ENCODE results near the gene CCNB1IP1. TPM values are rescaled to one million over a fixed set of nuclear protein-coding genes. Genes with fewer than 3 reads are reported as not detected.

The CCNB1IP1 gene
- polyA plus RNA-seq, 1 of the 3 experiments (the other 2 are of a cell fraction): 35.4 TPM

DNA sequence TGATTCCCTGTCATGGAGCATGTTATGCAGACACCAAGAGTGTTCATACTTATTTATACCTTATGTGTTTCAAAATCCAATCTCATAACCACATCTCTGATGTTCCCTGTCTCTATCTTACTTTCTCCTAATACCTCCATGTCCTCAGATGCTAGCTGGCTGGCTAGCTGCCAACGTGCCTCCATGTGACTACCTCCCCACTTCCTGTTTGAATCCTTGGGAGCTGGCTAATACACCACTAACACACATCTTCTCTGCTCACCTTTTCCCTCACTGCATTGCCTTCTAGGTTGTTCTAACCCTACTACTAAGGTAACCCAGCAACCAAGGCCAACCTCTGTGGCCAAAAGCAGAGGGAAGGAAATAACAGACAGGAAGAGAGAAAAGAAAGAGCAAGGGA lies 54.7 kb downstream of the CCNB1IP1 start:
- Histone ChIP-seq H4K20me1 (ENCODE audit: insufficient read depth) (no peaks in the 10 kb centered on the region), H3K9me2 (0 out of 2 replicates have a peak, but pooled peaks cover 5% of the 10 kb centered on the region), H3K4me2 (no peak overlapping the region), H2AFZ (ENCODE audit: low read depth) (no peak overlapping the region), H3K9me3 (0 out of 2 replicates have a peak, but pooled peaks cover 9% of the 10 kb centered on the region), H3K4me1 (ENCODE audit: control insufficient read depth in 1 of 2, insufficient read depth in 2 of 2, low read depth in 1 of 2, low read length in 1 of 2) (peaks cover 0 to 2% of the 10 kb centered on the region in 2 experiments; a peak in 1 of 4 replicates), H3K27ac (ENCODE audit: low read depth in 2 of 2, low read length in 1 of 2) (no peak overlapping the region), H3K4me3 (ENCODE audit: low read depth in 2 of 2, low read length in 1 of 2) (no peak overlapping the region), H3K9ac (no peak overlapping the region), H3K79me2 (ENCODE audit: insufficient read depth) (no peaks in the 10 kb centered on the region), H3F3A (replicated peaks; ENCODE audit: insufficient read depth) (no peaks in the 10 kb centered on the region), H3K27me3 (ENCODE audit: insufficient read depth) (no peaks in the 10 kb centered on the region), H3K36me3 (replicated peaks in 1 of 2; ENCODE audit: control insufficient read depth in 1 of 2, insufficient read depth in 2 of 2, low read length in 1 of 2) (peaks cover 0 to 5% of the 10 kb centered on the region in 2 experiments)
- ChIA-PET CTCF (interaction anchor here (0.9 to 1.3 kb wide), 2 partner anchors 27 to 170 kb away, joined by 3 read pairs; partner anchors contain the start of gene TTC5), POLR2A (no interaction called here)
- DNase-seq: peak; percentile 7
- no peak for TF ChIP-seq MEF2A (IDR thresholded peaks at IDR 0.05; ENCODE audit: borderline replicate concordance, low read depth)
- TF ChIP-seq, protein P1, sequence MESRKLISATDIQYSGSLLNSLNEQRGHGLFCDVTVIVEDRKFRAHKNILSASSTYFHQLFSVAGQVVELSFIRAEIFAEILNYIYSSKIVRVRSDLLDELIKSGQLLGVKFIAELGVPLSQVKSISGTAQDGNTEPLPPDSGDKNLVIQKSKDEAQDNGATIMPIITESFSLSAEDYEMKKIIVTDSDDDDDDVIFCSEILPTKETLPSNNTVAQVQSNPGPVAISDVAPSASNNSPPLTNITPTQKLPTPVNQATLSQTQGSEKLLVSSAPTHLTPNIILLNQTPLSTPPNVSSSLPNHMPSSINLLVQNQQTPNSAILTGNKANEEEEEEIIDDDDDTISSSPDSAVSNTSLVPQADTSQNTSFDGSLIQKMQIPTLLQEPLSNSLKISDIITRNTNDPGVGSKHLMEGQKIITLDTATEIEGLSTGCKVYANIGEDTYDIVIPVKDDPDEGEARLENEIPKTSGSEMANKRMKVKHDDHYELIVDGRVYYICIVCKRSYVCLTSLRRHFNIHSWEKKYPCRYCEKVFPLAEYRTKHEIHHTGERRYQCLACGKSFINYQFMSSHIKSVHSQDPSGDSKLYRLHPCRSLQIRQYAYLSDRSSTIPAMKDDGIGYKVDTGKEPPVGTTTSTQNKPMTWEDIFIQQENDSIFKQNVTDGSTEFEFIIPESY (IDR thresholded peaks at IDR 0.05; ENCODE audit: borderline replicate concordance, low read depth): no peak
- TF ChIP-seq, protein P2, sequence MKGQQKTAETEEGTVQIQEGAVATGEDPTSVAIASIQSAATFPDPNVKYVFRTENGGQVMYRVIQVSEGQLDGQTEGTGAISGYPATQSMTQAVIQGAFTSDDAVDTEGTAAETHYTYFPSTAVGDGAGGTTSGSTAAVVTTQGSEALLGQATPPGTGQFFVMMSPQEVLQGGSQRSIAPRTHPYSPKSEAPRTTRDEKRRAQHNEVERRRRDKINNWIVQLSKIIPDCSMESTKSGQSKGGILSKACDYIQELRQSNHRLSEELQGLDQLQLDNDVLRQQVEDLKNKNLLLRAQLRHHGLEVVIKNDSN (IDR thresholded peaks at IDR 0.05; ENCODE audit: borderline replicate concordance, low read depth): peak; percentile 43; the same call in 1 of the 2 replicates
- WGBS (ENCODE audit: low lambda C conversion rate): 19% methylated on average over 1 of the region's 1 CpG

DNA sequence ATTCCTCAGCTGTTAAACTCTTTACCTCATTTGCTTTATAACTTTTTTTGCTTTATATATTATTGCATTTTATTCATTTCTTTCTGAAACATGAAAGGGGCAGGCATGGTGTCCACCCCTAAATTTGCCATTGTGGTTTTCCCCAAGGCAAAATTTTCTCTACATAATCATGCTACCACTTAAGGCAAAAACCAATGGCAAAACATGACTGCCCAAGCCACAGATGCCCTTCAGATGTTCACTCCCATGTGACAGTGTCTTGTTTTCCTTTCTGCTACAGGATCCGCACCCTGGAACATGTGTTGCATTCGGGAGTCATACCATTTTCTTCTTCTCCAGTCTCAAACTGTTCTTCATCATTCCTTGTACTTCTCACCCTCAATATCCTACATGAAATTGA lies 55.7 kb downstream of the CCNB1IP1 start:
- H3K36me3 ChIP-seq (replicated peaks in 1 of 2; ENCODE audit: control insufficient read depth in 1 of 2, insufficient read depth in 2 of 2, low read length in 1 of 2): peaks cover 0 to 5% of the 10 kb centered on the region in 2 experiments
- H3K4me1 ChIP-seq (ENCODE audit: control insufficient read depth in 1 of 2, insufficient read depth in 2 of 2, low read depth in 1 of 2, low read length in 1 of 2): peaks cover 0 to 2% of the 10 kb centered on the region in 2 experiments; a peak in 1 of 4 replicates
- TF ChIP-seq NRF1 (IDR thresholded peaks at IDR 0.05; ENCODE audit: low read depth, low read length) (no peak), SIN3A (IDR thresholded peaks at IDR 0.05; ENCODE audit: borderline replicate concordance, low read depth, low read length) (no peak), GATA2 (CRISPR knock-in tag; IDR thresholded peaks at IDR 0.05) (no peak), ELF1 (IDR thresholded peaks at IDR 0.05) (no peak), MEF2A (IDR thresholded peaks at IDR 0.05; ENCODE audit: borderline replicate concordance, low read depth) (no peak), RXRA (IDR thresholded peaks at IDR 0.05; ENCODE audit: borderline replicate concordance, low read depth) (no peak), TCF12 (IDR thresholded peaks at IDR 0.05) (no peak), FOXM1 (IDR thresholded peaks at IDR 0.05; ENCODE audit: low read depth) (no peak), FOSL2 (IDR thresholded peaks at IDR 0.05; ENCODE audit: borderline replicate concordance, low read depth) (no peak), YY1 (IDR thresholded peaks at IDR 0.05; ENCODE audit: low read depth) (no peak), POLR2AphosphoS5 (IDR thresholded peaks at IDR 0.05; ENCODE audit: low read depth, low read length) (no peak), MXI1 (IDR thresholded peaks at IDR 0.05; ENCODE audit: low read depth, low read length) (no peak)
- TF ChIP-seq, protein P2 (IDR thresholded peaks at IDR 0.05; ENCODE audit: borderline replicate concordance, low read depth): no peak
- TF ChIP-seq, protein P3, sequence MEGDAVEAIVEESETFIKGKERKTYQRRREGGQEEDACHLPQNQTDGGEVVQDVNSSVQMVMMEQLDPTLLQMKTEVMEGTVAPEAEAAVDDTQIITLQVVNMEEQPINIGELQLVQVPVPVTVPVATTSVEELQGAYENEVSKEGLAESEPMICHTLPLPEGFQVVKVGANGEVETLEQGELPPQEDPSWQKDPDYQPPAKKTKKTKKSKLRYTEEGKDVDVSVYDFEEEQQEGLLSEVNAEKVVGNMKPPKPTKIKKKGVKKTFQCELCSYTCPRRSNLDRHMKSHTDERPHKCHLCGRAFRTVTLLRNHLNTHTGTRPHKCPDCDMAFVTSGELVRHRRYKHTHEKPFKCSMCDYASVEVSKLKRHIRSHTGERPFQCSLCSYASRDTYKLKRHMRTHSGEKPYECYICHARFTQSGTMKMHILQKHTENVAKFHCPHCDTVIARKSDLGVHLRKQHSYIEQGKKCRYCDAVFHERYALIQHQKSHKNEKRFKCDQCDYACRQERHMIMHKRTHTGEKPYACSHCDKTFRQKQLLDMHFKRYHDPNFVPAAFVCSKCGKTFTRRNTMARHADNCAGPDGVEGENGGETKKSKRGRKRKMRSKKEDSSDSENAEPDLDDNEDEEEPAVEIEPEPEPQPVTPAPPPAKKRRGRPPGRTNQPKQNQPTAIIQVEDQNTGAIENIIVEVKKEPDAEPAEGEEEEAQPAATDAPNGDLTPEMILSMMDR (IDR thresholded peaks at IDR 0.05): no peak
- TF ChIP-seq, protein P4, sequence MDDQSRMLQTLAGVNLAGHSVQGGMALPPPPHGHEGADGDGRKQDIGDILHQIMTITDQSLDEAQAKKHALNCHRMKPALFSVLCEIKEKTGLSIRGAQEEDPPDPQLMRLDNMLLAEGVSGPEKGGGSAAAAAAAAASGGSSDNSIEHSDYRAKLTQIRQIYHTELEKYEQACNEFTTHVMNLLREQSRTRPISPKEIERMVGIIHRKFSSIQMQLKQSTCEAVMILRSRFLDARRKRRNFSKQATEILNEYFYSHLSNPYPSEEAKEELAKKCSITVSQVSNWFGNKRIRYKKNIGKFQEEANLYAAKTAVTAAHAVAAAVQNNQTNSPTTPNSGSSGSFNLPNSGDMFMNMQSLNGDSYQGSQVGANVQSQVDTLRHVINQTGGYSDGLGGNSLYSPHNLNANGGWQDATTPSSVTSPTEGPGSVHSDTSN (IDR thresholded peaks at IDR 0.05): no peak
- TF ChIP-seq, protein P5, sequence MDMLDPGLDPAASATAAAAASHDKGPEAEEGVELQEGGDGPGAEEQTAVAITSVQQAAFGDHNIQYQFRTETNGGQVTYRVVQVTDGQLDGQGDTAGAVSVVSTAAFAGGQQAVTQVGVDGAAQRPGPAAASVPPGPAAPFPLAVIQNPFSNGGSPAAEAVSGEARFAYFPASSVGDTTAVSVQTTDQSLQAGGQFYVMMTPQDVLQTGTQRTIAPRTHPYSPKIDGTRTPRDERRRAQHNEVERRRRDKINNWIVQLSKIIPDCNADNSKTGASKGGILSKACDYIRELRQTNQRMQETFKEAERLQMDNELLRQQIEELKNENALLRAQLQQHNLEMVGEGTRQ (IDR thresholded peaks at IDR 0.05; ENCODE audit: borderline replicate concordance, low read depth, low read length): no peak
- H2AFZ ChIP-seq (ENCODE audit: low read depth): no peak overlapping the region
- H3K4me2 ChIP-seq: no peak overlapping the region
- H3K9me2 ChIP-seq: 0 out of 2 replicates have a peak, but pooled peaks cover 5% of the 10 kb centered on the region
- ChIA-PET CTCF (no interaction called here), POLR2A (no interaction called here)
- H3K9ac ChIP-seq: no peak overlapping the region
- no peak overlapping the region for H3K27ac ChIP-seq (ENCODE audit: low read depth in 2 of 2, low read length in 1 of 2)
- no peaks in the 10 kb centered on the region for H4K20me1 ChIP-seq (ENCODE audit: insufficient read depth)
- no peaks in the 10 kb centered on the region for H3K27me3 ChIP-seq (ENCODE audit: insufficient read depth)
- H3K4me3 ChIP-seq (ENCODE audit: low read depth in 2 of 2, low read length in 1 of 2): no peak overlapping the region
- H3K9me3 ChIP-seq: 0 out of 2 replicates have a peak, but pooled peaks cover 9% of the 10 kb centered on the region
- no peaks in the 10 kb centered on the region for H3F3A ChIP-seq (replicated peaks; ENCODE audit: insufficient read depth)
- 96% methylated on average over 2 of the region's 2 CpGs for WGBS (ENCODE audit: low lambda C conversion rate)
- no peak for DNase-seq
- no peaks in the 10 kb centered on the region for H3K79me2 ChIP-seq (ENCODE audit: insufficient read depth)
